ENCODE results near the gene TLR6.

The TLR6 gene

GRCh38 chr4:38805530-38806145, 51.0 kb downstream of the TLR6 start:
- H3K4me3 ChIP-seq (replicated peaks; ENCODE audit: insufficient read depth, low read length), result no peak overlapping the region
- TF ChIP-seq SPI1 (IDR thresholded peaks at IDR 0.05; ENCODE audit: borderline replicate concordance, low read depth) (peak; percentile 66; the same call in 1 of the 2 replicates), CTCF (IDR thresholded peaks at IDR 0.05; ENCODE audit: insufficient read depth, low read length) (no peak), GABPA (IDR thresholded peaks at IDR 0.05; ENCODE audit: low read depth) (peak; percentile 60)
- DNase-seq (ENCODE audit: low read depth in 1 of 2, low spot score in 1 of 2), result peak; percentile 61 to 89
- H3K27me3 ChIP-seq (ENCODE audit: insufficient read depth, poor library complexity, severe bottlenecking), result no peaks in the 10 kb centered on the region
- peak overlapping the region; percentile 77 for H3K27ac ChIP-seq (replicated peaks)

GRCh38 chr4:38804654-38805295, 51.8 kb downstream of the TLR6 start, which contains the start of gene TLR1:
TSS of gene TLR1 (minus strand) at chr4:38804791. CDS start at chr4:38798831, 5,960 bp downstream.
- DNase-seq (ENCODE audit: low read depth in 1 of 2, low spot score in 1 of 2), result peak; percentile 38 to 54
- Histone ChIP-seq H3K27me3 (ENCODE audit: insufficient read depth, poor library complexity, severe bottlenecking) (no peaks in the 10 kb centered on the region), H3K4me3 (replicated peaks; ENCODE audit: insufficient read depth, low read length) (peak within 1 kb of the TSS; percentile 43), H3K27ac (replicated peaks) (peak within 1 kb of the TSS; percentile 77)
- TF ChIP-seq GABPA (IDR thresholded peaks at IDR 0.05; ENCODE audit: low read depth), result no peak; the same call in 1 of the 2 replicates
- TF ChIP-seq POLR2AphosphoS5 (IDR thresholded peaks at IDR 0.05; ENCODE audit: low read depth), result no peak
- no peak for TF ChIP-seq REST (IDR thresholded peaks at IDR 0.05; ENCODE audit: insufficient replicate concordance, low read depth)
- peak; percentile 35 for TF ChIP-seq CTCF (IDR thresholded peaks at IDR 0.05; ENCODE audit: insufficient read depth, low read length)
- TF ChIP-seq SPI1 (IDR thresholded peaks at IDR 0.05; ENCODE audit: borderline replicate concordance, low read depth), result peak; percentile 72

GRCh38 chr4:38803833-38804653, 52.6 kb downstream of the TLR6 start:
- H3K27ac ChIP-seq (replicated peaks), result peak overlapping the region; percentile 77
- no peak for TF ChIP-seq SPI1 (IDR thresholded peaks at IDR 0.05; ENCODE audit: borderline replicate concordance, low read depth)
- no peak for TF ChIP-seq GABPA (IDR thresholded peaks at IDR 0.05; ENCODE audit: low read depth)
- no peak for TF ChIP-seq CTCF (IDR thresholded peaks at IDR 0.05; ENCODE audit: insufficient read depth, low read length)
- no peak for TF ChIP-seq POLR2AphosphoS5 (IDR thresholded peaks at IDR 0.05; ENCODE audit: low read depth)
- no peak for TF ChIP-seq REST (IDR thresholded peaks at IDR 0.05; ENCODE audit: insufficient replicate concordance, low read depth)
- no peaks in the 10 kb centered on the region for H3K27me3 ChIP-seq (ENCODE audit: insufficient read depth, poor library complexity, severe bottlenecking)
- peak overlapping the region; percentile 43 for H3K4me3 ChIP-seq (replicated peaks; ENCODE audit: insufficient read depth, low read length)
- DNase-seq (ENCODE audit: low read depth in 1 of 2, low spot score in 1 of 2), result peak in 1 of 2 experiments; percentile 21

All from HL-60 (cell line).